ENCODE measurements around the gene TTLL8. TPM values are rescaled to one million over a fixed set of nuclear protein-coding genes. Genes with fewer than 3 reads are reported as not detected.

Gene TTLL8
- total RNA-seq, 4 donors from 2014 or later, result not detected

DNA sequence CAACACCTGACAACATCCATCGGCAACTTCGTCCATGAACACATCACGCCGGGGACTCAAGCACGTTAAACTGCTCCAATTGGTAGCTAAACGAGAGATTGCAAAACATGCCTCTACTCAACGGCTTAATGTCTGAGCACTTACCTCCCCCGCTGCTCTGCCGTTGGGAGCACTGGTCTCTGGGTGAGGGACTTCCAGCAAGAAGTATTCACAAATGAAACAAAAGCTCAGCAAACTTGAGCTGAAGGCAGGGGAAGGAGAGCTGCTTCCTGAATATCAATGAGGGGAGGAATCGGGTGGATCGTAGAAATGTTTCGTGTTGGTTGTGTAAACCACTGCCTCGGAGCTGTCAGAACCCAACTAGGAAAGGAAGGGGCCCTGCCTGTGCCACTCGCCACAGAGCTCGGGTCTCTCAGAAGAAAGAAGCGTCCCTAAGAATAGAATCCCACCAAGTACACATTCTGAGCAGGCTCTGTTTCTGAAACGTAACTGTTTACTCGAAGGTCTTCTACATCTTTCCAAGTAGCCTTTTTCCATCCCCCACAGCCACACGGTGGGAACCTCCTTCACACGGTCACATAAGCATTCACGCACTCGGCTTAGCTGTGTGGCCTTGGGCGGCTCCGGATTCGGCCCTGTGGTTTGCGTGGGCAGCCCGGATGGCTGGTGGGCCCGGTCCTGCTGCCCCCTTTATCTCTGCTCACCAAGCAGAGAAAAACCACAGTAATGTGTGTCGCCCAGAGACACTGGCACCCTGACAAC, 27.3 kb upstream of the TTLL8 start, which contains the start of gene MLC1:
MLC1 (minus strand) TSS at position 216 of the 762 bp plus-strand sequence. CDS start 524 bp downstream, outside the sequence.
- no peak for DNase-seq (ENCODE audit: low spot score in 2 of 2)
- intact Hi-C loops (cut with DNase I; ENCODE audit: low total_unique reads), result no loop called here
- no peak within 1 kb of the TSS for H3K4me3 ChIP-seq (ENCODE audit: low read depth, poor library complexity, severe bottlenecking)
- no peak for TF ChIP-seq POLR2A (IDR thresholded peaks at IDR 0.05)
- TF ChIP-seq, protein P1, sequence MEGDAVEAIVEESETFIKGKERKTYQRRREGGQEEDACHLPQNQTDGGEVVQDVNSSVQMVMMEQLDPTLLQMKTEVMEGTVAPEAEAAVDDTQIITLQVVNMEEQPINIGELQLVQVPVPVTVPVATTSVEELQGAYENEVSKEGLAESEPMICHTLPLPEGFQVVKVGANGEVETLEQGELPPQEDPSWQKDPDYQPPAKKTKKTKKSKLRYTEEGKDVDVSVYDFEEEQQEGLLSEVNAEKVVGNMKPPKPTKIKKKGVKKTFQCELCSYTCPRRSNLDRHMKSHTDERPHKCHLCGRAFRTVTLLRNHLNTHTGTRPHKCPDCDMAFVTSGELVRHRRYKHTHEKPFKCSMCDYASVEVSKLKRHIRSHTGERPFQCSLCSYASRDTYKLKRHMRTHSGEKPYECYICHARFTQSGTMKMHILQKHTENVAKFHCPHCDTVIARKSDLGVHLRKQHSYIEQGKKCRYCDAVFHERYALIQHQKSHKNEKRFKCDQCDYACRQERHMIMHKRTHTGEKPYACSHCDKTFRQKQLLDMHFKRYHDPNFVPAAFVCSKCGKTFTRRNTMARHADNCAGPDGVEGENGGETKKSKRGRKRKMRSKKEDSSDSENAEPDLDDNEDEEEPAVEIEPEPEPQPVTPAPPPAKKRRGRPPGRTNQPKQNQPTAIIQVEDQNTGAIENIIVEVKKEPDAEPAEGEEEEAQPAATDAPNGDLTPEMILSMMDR (IDR thresholded peaks at IDR 0.05), result no peak
- WGBS, 2 donors, result 65 to 66% methylated on average over 29 of the region's 29 CpGs

DNA sequence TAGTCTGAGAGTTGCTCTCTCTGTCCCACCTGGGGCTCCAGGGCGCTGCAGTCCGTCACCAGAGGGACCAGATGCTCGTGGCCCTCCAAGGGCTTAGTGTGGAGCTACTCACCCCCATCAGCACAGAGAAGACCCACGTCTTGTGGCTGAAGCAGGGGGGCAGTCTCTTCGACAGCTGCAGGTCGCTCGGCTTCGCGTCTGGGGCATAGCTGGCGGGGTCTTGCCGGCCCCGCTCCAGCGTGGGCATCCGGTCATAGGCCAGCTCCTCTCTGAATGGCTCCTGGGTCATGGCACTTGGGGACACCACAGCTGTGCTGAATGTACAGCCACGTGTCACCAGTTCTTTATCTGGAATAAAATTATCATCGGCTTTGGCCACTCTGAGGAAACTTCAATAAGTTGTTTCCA, 26.5 kb upstream of the TTLL8 start:
- intact Hi-C loops (cut with DNase I; ENCODE audit: low total_unique reads), result no loop called here
- H3K4me3 ChIP-seq (ENCODE audit: low read depth, poor library complexity, severe bottlenecking), result no peak overlapping the region
- DNase-seq (ENCODE audit: low spot score in 2 of 2), result no peak
- TF ChIP-seq POLR2A (IDR thresholded peaks at IDR 0.05), result no peak
- TF ChIP-seq, protein P1 (IDR thresholded peaks at IDR 0.05), result no peak
- WGBS, 2 donors, result 73 to 78% methylated on average over 16 of the region's 16 CpGs

DNA sequence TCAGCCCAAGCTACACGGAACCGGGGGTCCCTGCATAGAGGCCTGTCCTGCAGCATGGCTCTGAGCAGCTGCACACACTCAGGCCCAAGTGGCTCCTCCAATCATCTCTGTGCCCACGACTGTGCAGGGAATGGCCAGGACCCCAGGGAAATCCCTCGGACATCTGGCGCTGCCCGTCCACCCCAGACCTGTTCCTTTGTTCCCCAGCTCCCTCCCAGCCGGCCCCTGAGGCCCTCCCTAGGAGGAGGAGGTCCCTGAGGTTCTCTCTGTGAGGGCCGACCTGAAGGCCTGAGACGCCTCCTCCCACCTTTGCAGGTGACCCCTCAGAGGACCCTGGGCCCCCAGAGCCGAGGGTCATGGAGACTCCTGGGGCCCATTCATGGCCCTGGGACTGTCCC, 26.0 kb upstream of the TTLL8 start:
- intact Hi-C loops (cut with DNase I; ENCODE audit: low total_unique reads), result no loop called here
- DNase-seq (ENCODE audit: low spot score in 2 of 2), result no peak
- no peak for TF ChIP-seq POLR2A (IDR thresholded peaks at IDR 0.05)
- TF ChIP-seq, protein P1 (IDR thresholded peaks at IDR 0.05), result no peak
- WGBS, 2 donors, result 74 to 82% methylated on average over 7 to 10 of the region's 10 CpGs
- H3K4me3 ChIP-seq (ENCODE audit: low read depth, poor library complexity, severe bottlenecking), result no peak overlapping the region

DNA sequence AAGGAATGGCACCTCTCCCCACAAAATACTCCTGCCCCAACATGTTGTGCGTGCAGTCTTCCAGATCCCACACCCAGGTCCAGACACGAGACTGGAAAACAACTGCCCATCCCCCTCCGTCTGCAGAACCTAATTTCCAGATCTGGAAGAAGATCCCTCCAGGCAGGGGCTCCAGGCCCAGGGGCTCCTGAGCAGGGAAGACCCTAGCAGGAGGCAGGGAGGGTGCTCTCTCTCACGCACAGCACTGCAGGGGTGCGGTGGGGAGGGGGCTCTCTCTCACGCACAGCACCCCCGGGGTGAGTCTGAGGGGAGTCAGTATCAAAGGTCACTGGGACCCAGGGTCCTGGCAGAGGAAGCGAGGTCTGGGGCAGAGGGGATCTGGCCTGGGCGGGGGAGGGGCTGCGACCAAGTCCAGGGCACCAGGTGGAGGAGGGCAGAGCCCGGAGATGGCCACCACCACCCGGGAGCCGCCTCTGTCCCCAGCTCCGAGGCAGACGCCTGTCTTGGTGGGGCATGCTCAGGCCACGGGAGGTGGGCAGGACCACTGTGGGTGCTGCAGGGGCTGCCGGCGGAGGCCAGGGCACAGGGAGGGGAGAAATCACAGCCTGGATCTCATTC, 25.5 kb upstream of the TTLL8 start:
- intact Hi-C loops (cut with DNase I; ENCODE audit: low total_unique reads), result no loop called here
- no peak overlapping the region for H3K4me3 ChIP-seq (ENCODE audit: low read depth, poor library complexity, severe bottlenecking)
- WGBS, 2 donors, result 54 to 66% methylated on average over 9 to 16 of the region's 18 CpGs
- peak in 1 of 2 donors; percentile 30 for DNase-seq (ENCODE audit: low spot score in 2 of 2)
- TF ChIP-seq, protein P1 (IDR thresholded peaks at IDR 0.05), result no peak
- TF ChIP-seq POLR2A (IDR thresholded peaks at IDR 0.05), result no peak

DNA sequence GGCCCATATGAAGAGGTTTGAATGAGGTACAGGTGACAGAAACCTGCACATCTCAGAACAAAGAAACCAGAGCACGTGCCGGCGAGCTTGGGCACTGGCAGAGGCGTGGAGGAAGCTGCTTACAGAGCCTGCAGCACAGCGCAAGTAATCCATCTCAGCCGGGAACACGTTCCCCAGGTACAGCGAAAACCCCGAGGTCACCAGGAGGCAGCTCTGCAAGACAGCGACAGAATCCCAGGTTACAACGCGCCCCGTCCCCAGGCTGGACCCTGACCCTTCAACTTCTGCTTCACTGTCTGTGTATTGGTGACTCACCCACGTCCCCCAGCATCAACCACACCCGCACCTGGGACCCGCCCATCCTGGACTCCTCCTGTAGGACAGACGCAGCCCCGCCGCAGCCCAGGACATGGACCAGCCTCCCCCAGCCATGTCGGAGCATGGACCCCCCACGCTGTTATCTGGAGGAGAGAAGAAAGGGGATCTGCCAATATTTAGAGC, 24.9 kb upstream of the TTLL8 start:
- WGBS, 2 donors, result 49 to 60% methylated on average over 21 of the region's 21 CpGs
- intact Hi-C loops (cut with DNase I; ENCODE audit: low total_unique reads), result no loop called here
- no peak for DNase-seq (ENCODE audit: low spot score in 2 of 2)
- no peak overlapping the region for H3K4me3 ChIP-seq (ENCODE audit: low read depth, poor library complexity, severe bottlenecking)
- TF ChIP-seq, protein P1 (IDR thresholded peaks at IDR 0.05), result no peak
- no peak for TF ChIP-seq POLR2A (IDR thresholded peaks at IDR 0.05)

Data from lower leg skin (tissue), 4 donors.